CD4-positive, alpha-beta T cell treated with Interleukin-6 at 100 ng/mL for 8 hours (primary cell): ENCODE results near the gene ETV3L.
"Not testable (repeated sequence)": the region's sequence is repeated elsewhere in the genome, so short reads cannot be mapped to it uniquely, and the experiment has no call there.

ENCODE experiments used
- DNase-seq: peaks from one replicate; pipeline ENCODE4 v3.0.0-alpha.2; 2020; ENCODE audit warnings: mixed read lengths, low spot score

ETV3L gene

GRCh38 chr1:157105298-157105987 lies 5.8 kb upstream of the ETV3L start:
- DNase-seq = no peak

GRCh38 chr1:157104598-157105293 lies 5.1 kb upstream of the ETV3L start:
- no peak for DNase-seq

GRCh38 chr1:157103268-157103667 lies 3.7 kb upstream of the ETV3L start:
- DNase-seq = no peak

- DNase-seq = no peak
Observed at GRCh38 chr1:157101149-157101548, 1.5 kb upstream of the ETV3L start.

GRCh38 chr1:157098987-157099632 lies 498 bp downstream of the ETV3L start:
- not testable (repeated sequence) for DNase-seq

- no peak for DNase-seq
Observed at GRCh38 chr1:157098519-157098918, 1.1 kb downstream of the ETV3L start.

- DNase-seq = no peak
Observed at GRCh38 chr1:157097692-157098091, 1.9 kb downstream of the ETV3L start.

GRCh38 chr1:157096881-157097280 lies 2.7 kb downstream of the ETV3L start:
- no peak for DNase-seq

GRCh38 chr1:157095551-157095950 lies 4.1 kb downstream of the ETV3L start:
- no peak for DNase-seq

- no peak for DNase-seq
Observed at GRCh38 chr1:157095091-157095490, 4.5 kb downstream of the ETV3L start.

- no peak for DNase-seq
Observed at GRCh38 chr1:157092831-157093230, 6.8 kb downstream of the ETV3L start.

- DNase-seq = no peak
Observed at GRCh38 chr1:157091668-157092273, 7.8 kb downstream of the ETV3L start.

GRCh38 chr1:157091186-157091585 lies 8.4 kb downstream of the ETV3L start:
- no peak for DNase-seq

GRCh38 chr1:157090771-157091170 lies 8.8 kb downstream of the ETV3L start:
- no peak for DNase-seq

GRCh38 chr1:157090196-157090647 lies 9.4 kb downstream of the ETV3L start:
- DNase-seq = peak; percentile 80

- no peak for DNase-seq
Observed at GRCh38 chr1:157089789-157090188, 9.8 kb downstream of the ETV3L start.

GRCh38 chr1:157088607-157089006 lies 11.0 kb downstream of the ETV3L start:
- no peak for DNase-seq

GRCh38 chr1:157087030-157087429 lies 12.6 kb downstream of the ETV3L start:
- DNase-seq = no peak

GRCh38 chr1:157086299-157086698 lies 13.3 kb downstream of the ETV3L start:
- no peak for DNase-seq

GRCh38 chr1:157085421-157085820 lies 14.2 kb downstream of the ETV3L start:
- DNase-seq = no peak

GRCh38 chr1:157084720-157085119 lies 14.9 kb downstream of the ETV3L start:
- DNase-seq = no peak

GRCh38 chr1:157081707-157082106 lies 17.9 kb downstream of the ETV3L start:
- no peak for DNase-seq

- no peak for DNase-seq
Observed at GRCh38 chr1:157080714-157081113, 18.9 kb downstream of the ETV3L start.
